NCI-H2029 treated with DMSO at 0.1 percent for 48 hours (cell line): ENCODE measurements around the gene MAGEC3.
"Not testable (repeated sequence)": the region's sequence is repeated elsewhere in the genome, so short reads cannot be mapped to it uniquely, and the experiment has no call there.

Experiments
- DNase-seq: peaks from one replicate; lab custom pipeline; 2025; lab: John Stamatoyannopoulos, UW

Gene MAGEC3, protein sequence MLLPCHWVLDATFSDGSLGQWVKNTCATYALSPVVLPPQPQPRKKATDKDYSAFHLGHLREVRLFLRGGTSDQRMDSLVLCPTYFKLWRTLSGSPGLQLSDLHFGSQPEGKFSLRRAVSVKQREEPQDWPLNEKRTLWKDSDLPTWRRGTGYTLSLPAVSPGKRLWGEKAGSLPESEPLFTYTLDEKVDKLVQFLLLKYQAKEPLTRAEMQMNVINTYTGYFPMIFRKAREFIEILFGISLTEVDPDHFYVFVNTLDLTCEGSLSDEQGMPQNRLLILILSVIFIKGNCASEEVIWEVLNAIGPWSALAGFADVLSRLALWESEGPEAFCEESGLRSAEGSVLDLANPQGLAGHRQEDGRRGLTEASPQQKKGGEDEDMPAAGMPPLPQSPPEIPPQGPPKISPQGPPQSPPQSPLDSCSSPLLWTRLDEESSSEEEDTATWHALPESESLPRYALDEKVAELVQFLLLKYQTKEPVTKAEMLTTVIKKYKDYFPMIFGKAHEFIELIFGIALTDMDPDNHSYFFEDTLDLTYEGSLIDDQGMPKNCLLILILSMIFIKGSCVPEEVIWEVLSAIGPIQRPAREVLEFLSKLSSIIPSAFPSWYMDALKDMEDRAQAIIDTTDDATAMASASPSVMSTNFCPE

DNA sequence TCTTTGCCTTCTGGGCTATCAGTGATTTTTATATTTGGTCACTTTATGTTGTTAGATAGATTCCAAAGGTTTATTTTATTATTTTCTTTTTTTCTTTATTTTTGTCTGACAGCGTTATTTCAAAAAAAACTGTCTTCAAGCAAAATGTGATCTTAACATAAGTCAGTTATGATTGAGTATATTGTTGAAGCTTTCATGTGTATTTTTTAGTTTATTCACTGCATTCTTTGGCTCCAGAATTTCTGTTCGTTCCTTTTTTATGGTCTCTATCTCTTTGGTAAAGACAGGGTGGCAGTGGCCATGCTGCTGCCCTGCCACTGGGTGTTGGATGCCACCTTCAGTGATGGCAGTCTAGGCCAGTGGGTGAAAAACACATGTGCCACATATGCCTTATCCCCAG, at the start of gene MAGEC3:
MAGEC3 (plus strand) TSS at position 301 of the 400 bp plus-strand sequence; CDS start at position 301, 0 bp downstream.
- DNase-seq: no peak

DNA sequence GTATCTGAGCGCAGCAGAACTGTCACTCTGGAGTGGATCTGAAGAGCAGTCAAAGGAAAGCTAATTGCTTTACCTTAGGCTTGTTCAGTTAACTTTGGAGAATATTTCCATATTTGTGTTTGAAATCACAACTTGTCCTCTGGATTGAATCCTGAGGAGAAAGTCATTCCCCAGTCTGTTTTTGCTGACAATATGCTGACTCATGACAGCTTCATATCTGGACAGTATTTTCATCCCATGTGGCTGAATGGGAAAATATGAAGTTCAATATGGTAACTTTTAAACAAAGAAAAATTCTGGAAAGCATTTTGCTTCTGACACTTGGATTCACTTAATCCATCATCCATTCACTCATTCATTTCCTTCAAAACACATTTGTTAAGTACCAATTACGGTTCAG, 46.3 kb upstream of the MAGEC3 start:
- no peak for DNase-seq

DNA sequence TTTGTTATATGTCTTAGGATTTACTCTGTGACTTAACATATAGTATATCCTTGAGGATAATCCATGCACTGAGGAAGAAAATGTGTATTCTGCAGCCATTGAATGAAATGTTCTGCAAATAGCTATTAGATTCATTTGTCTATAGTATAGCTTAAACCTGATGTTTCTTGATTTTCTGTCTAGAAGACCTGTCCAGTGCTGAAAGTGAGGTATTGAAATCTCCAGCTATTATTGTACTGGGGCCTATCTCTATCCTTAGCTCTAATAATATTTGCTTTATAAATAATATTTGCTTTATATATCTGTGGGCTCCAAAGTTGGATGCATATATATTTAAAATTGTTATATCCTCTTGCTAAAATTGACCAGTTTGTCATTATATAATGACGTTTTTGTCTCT, 26.7 kb upstream of the MAGEC3 start:
- no peak for DNase-seq

DNA sequence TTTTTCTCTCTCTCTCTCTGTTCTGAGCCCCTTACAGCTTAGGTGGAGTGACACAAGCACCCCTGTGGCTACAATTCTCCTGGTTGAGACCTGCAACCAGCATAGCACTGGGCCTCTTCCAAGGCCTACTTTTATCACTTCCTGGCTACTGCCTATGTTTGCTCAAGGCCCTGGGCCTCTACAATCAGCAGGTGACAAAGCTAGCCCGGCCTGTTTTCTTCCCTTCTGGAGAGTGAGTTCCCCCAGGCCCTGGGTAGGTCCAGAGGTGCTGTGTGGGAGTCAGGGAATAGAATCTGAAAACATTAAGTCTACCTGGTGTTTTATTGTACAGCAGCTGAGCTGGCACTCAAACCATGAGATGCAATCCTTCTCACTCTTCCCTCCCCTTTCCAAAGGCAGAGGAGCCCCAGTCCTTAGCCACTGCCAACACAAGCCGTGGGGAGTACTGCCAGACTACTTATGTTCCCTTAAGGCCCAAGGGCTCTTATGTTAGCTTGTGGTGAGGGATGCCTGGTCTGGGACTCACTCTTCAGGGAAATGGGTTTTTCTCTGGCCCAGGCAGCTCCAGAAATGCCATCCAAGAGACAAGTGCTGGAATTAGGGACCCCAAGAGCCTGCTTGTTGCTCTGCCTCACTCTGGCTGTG, 23.8 kb upstream of the MAGEC3 start:
- no peak for DNase-seq

DNA sequence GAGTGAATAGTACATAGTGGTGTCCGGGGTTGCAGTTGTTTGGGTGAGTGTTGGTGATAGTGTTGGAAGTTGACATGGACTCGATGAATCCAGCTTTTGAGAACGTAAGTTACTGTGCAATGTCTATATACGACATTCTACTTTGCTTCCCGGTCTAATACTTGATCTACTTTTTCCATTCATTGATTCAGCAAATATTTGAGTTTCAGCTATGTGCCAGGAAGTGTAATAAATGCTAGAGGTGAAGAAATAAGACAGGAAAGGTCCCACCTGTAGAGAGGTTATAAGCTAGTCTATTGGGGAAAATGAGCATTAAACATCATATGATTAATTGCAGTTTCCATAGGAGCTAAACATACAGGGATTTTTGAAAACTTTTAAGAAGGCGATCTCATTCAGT, 22.2 kb upstream of the MAGEC3 start:
- DNase-seq: no peak

DNA sequence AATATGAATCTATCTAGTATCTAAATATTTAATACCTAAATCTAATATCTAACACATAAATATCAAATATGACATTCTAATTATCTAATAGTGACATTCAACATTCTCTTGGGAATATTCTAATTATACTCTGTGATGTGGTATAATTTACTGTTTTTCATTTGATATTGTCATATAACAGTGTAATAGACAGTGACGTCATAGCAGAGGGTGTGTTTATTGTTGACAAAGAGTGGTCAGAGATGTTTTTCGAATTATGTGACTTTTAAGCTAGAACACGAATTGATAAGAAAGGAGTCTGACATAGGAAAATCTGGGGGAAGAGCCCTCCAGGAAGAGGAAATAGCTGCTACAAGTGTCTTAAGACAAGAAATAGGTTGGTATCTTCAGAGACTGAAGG, 5.9 kb upstream of the MAGEC3 start:
- DNase-seq: no peak

DNA sequence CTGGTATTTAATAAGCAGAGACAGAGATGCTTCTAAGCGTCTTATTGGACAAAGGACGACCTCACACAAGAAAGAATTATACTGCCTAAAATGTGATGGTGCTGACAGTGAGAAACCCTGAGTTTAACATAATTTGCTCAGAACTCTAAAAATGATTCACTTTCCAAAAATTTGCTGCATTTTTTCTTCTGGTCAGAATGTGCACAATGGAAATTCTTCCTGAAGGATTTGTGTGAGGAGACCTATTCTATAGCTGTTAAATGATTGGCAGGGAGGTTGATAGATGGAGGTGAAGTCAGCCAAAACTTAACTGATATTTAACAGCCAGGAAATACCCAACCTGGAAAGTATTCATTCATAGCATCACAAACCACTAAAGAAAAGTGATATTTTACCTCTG, 1.7 kb downstream of the MAGEC3 start:
- DNase-seq: no peak

DNA sequence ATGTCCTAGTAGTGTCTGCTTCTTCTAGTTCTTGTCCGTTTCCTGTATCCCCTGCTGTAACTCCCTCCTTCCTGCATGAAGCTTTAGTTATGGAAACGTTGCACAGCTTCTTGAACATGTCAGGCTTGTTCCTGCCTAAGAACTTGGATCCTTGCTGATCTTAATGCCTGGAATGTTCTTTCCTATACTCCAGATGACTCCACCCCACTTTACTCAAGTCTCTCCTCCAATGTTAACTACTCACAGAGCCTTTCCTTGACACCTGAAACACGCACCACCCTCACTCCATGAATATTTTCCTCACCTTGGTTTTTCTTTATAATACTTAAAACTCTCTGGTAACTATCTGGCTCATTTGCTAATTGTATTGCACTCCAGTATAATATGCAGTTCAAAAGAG, 19.4 kb downstream of the MAGEC3 start:
- no peak for DNase-seq

DNA sequence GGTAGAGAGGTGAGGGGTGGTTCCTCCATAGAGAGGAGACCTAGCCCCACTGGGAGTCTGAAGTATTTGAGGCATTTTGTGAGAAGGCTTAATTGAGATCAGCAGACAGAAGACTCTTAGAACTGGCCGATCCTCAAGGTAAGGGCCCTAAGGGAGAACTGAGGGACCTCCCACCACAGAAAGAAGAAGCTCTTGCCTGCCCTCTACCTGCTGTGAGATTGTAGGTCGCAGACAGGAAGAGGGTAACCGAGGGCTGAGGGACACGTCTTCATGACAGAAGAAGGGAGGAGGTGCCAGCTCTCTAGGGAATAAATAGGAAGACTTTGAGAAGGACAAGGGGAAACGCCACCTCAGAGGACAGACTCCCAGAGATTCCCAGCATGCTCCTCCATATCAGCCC, 41.5 kb downstream of the MAGEC3 start:
- DNase-seq: no peak

DNA sequence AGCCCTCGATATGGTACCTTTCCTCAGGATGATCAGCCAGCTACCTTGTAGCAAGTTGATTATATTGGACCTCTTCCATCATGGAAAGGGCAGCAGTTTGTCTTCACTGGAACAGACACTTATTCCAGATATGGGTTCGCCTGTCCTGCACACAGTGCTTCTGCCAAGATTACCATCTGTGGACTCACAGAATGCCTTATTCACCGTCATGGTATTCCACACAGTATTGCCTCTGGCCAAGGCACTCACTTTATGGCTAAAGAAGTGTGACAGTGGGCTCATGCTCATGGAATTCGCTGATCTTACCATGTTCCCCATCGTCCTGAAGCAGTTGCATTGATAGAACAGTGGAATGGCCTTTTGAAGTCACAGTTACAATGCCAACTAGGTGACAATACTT, 50.7 kb downstream of the MAGEC3 start:
- not testable (repeated sequence) for DNase-seq

DNA sequence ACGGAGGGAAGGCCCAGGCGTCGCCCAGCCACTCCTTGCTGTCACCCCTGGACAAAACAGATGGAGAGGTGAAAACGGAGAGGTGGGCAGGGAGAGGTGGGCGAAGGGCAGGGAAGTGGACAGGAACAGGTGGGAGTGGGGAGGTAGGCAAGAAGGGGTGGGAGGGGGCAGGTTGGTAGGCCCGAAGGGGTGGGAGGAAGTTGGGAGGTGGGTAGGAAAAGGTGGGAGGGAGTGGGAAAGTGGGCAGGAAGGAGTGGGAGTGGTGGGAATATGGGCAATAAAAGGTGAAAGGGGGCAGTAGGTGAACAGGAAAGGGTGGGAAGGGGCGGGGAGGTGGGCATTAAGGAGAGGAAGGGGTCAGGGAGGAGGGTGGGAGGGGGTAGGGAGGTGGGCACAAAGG, 56.6 kb downstream of the MAGEC3 start:
- no peak for DNase-seq

DNA sequence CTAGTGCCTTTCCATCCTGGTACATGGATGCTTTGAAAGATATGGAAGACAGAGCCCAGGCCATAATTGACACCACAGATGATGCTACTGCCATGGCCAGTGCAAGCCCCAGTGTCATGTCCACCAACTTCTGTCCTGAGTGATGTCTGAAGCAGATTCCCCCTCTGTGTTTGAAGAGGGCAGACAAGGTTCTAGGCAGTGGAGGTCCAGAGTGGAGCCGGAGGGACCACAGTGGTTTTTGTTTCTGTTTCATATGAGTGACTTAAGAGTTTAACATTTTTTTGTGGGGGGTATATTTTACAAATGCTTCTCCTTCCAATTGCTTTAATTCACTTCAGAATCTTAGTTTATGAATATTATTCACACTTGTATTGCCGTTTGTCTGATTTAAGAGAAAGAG, 59.6 kb downstream of the MAGEC3 start:
- no peak for DNase-seq

DNA sequence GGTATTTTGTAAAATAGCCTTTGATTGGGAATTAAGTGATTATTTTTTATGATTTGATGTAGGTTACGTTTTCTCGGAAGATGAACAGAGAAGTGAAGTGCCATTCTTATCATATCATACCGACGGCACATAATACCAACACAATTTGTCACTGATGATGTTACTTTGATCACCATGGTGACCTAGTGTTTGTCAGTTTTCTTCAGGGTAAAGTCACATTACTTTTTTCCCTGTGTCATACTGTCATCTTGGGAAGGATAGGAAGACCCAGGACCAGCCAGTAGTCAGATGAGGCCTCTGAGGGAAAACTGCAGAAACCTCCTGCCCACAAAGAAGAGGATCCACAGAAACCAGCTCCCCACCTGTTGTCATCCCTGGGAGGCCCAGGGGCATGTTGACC, 64.2 kb downstream of the MAGEC3 start:
- no peak for DNase-seq

DNA sequence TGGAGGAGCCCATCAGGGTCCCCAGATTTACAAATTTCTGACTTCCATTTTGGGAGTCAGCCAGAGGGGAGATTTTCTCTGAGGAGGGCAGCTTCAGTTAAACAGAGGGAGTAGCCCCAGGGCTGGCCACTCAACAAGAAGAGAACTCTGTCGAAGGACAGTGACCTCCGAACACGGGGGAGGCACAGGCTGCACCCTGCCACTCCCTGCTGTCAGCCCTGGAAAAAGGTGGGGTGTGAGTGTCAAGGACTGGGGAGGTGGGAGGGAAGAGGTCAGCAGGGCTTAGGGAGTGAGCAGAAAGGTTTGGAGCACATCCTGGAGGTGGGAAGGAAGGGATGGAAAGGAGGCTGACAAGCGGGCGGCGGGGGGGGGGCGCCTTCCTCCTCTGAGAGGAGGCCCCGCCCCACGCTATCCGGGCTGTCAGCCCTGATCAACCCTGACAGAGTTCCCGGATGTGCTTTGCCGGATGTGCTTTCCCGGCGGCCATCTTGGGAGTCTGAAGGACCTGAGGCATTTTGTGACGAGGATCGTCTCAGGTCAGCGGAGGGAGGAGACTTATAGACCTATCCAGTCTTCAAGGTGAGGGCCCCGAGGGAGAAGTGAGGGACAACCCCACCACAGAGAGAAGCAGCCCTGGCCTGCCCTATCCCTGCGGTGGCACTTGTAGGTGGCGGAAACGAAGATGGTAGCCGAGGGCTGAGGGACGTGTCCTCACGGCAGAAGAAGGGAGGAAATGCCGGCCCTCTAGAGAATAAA, 65.5 kb downstream of the MAGEC3 start, which contains the start of gene MAGEC1:
MAGEC1 (plus strand) TSS at position 495 of the 756 bp plus-strand sequence. CDS start 1,179 bp downstream, outside the sequence.
- no peak for DNase-seq

DNA sequence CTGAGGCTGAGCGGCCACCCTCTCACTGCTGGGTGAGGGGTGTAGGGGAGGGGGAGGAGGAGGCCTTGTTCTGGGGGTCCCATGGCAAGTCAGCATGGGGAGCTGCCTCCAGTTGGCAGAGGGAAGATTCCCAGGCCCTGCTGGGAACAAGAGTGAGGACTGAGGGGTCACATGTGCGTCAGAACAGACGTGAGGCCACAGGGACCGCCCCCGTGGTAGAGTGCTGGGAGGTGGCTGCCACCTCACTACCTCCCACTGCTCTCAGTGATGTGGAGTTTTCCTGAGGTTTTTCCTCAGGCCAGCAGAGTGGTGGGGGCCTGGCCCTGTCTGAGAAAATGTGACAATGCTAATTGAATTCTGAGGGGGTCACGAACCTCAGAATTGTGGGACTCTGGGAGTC, 66.1 kb downstream of the MAGEC3 start:
- no peak for DNase-seq

DNA sequence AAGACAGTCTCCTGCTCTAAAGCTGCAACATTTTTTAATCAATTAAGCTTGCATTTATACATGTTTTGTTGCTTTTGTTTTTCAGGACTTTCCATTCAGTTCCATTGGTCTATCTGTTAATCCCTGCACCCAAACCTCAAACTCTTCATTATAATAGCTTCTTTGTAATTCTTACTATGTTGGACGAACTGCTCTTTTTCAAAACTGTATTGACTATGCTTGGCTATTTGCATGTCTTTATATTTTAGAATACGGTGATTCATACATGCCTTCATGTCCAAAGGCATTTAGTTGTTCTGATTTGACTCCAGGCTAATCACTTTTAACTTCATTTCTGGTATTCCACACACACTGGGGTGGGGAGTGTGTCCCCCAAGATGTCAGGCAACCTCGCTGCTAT, 79.7 kb downstream of the MAGEC3 start:
- no peak for DNase-seq

DNA sequence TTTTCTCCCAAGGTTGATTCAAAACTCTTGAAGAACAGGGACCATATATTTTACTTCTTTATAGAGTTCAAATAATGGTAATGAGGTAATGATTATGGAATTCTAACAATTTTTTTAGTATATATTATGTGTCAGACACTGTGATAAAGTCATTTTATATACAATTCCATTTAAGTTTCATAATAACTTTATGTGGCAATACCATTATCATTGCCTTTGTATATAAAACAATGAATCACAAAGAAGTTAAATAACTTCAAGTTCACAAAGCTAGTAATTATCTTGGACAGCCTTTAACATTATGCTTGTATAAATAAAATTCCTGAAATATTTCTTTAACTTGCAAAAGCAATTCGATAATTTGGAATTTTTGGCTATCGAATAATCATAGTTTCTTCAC, 86.2 kb downstream of the MAGEC3 start:
- no peak for DNase-seq

DNA sequence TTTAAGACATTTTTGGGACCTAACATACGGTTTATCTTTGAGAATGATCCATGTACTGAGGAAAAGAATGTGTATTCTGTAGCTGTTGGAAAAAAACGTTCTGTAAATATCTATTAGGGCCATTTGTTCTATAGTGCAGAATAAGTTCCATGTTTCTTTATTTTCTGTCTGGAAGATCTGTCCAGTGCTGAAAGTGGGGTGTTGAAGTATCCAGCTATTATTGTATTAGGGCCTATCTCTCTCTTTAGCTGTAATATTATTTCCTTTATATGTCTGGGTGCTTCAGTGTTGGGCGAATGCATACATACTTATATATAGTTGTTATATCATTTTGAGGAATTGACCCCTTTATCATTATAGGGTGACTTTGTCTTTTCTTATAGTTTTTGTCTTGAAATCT, 90.3 kb downstream of the MAGEC3 start:
- no peak for DNase-seq

DNA sequence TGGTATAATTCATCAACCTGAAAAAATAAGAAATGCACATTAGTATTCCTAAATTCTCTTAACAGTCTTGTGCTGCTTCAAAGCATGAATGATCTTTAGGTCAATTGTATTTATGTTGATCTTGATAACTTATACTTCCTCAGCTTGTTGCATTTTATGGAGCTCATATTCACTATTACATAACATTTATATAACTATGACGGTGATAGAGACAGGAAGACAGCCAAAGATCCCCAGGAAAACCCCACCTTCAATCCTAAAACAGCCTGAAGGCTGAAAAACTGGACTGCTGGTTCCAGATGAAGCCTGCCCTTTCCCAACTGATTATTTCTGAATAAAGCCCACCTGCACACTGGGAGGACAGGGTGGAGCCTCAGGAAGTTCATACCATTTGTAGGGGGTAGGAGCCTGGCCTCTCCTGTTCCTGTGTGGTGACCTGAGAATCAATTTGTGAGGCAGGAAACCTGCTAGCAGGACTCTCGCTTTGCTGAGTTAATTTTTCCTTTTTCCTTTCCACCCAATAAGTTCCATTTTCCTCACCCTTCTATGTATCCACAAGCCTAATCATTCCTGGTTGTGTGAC, 96.0 kb downstream of the MAGEC3 start:
- no peak for DNase-seq

DNA sequence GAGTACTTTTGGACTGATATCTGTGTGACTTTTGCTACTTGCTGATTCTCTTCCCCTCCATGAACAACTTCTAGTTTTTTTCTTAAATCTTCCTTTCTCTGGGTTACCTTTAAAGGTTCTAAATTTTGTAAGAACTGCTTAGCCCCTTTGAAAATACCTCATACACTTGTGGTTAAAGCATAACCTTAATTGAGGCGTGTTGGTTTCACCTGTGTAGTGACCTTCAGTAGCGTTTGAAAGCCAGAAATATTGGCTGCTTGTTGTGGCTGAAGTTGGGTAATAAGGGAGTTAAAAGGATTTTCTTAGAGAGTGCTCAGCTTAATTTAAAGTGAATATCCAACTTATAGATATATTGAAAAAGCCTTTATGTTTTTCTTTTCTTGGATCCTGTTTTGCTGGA, 97.5 kb downstream of the MAGEC3 start:
- DNase-seq: no peak

DNA sequence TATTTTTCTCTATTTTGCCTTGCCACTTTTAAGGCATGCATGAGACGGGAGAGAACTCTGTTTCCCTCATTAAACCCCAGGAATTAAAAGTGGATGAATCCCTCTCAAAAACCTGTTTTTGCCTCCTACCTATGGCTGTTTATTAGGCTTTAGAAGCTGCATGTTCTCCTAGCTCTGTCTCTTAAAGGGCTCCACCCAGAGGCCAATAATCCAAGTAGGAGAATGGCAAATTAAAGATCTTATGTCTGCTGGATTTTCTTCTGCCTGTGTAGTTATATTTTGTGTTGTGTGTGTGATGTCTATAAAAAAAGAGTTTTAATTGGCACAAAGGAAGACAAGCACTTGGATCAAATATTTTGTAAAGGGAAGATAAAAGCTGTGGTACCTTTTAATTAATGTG, 98.0 kb downstream of the MAGEC3 start:
- no peak for DNase-seq

DNA sequence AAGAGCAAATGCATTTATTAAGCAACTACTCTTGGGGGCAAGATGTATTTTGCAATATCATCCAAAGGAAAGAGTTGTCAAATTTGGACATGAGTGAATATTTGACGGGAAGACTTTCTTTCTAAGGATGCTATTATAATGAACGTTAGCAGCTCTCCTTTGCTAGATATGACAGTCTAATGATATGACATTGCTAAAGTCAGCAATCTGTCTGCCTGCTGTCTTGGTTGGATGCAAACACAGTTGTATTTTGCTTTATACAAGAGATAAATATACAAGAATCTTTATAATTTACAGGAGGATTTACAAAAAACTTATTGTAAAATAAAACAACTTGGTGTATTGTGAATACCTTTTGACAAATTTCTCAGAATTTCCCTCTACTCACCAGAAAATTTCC, 103.1 kb downstream of the MAGEC3 start:
- DNase-seq: no peak
